ENCODE measurements around the gene PPL. TPM values are rescaled to one million over a fixed set of nuclear protein-coding genes. Genes with fewer than 3 reads are reported as not detected.
"Not testable (repeated sequence)": the region's sequence is repeated elsewhere in the genome, so short reads cannot be mapped to it uniquely, and the experiment has no call there.

PPL gene
- total and polyA plus RNA-seq, 2 of the 13 experiments (the other 11 are each of a cell fraction or from before 2014, with no cell fraction given) = 5.7 to 6.6 TPM

DNA sequence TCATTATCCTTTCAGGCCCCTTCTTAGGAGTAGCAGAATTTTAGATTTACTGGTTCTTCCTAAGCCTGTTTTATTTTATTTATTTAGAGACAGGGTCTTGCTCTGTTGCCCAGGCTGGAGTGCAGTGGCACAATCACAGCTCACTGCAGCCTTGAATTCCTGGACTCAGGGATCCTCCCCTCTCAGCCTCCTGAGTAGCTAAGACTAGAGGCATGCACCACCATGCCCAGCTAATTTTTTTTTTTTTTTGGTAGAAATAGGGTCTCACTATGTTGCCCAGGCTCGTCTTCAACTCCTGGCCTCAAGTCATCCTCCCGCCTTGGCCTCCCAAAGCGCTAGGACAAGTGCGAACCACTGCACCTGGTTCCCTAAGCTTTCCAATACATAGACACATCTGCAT is 7.3 kb downstream of the PPL start:
- H3K4me3 ChIP-seq (replicated peaks in 1 of 3; ENCODE audit: insufficient read depth in 1 of 3, low read depth in 2 of 3, low read length in 3 of 3); H3K9me3 ChIP-seq (ENCODE audit: low read length); intact Hi-C loops (cut with micrococcal nuclease; ENCODE audit: unreplicated experiment); H3K9ac ChIP-seq (ENCODE audit: insufficient read depth, low read depth, low read length); FAIRE-seq; H3K4me2 ChIP-seq (ENCODE audit: low read depth, low read length); H3K36me3 ChIP-seq (replicated peaks in 1 of 2; ENCODE audit: control insufficient read depth in 1 of 2, insufficient read depth in 2 of 2, low read length in 2 of 2); ATAC-seq; DNase-seq (ENCODE audit: low spot score); BruUV-seq (replicated peaks); H3K27me3 ChIP-seq (ENCODE audit: control insufficient read depth in 1 of 2, insufficient read depth in 2 of 2, low read length in 2 of 2); H2AFZ ChIP-seq (ENCODE audit: low read length); H4K20me1 ChIP-seq (ENCODE audit: insufficient read depth, low read length); H3K27ac ChIP-seq (ENCODE audit: extremely low read length, insufficient read depth, low read length); in situ Hi-C loops (cut with HindIII; ENCODE audit: extremely low pct_ligation_motif_present, low pct_unique_long_range_greater_than_20kb); H3K79me2 ChIP-seq (ENCODE audit: insufficient read depth, low read length); CTCF ChIA-PET (ENCODE audit: low intra/inter-chr PET ratio, low total read pairs): not testable (repeated sequence)
- H3K4me1 ChIP-seq (ENCODE audit: insufficient read depth, low read length) = peaks cover 15% of the 10 kb centered on the region
- TF ChIP-seq ZNF121 (CRISPR knock-in tag; IDR thresholded peaks at IDR 0.05) (peak; percentile 71), ZNF770 (CRISPR knock-in tag; IDR thresholded peaks at IDR 0.05) (peak; percentile 43; the same call in 1 of the 2 replicates)
- 99% methylated on average over 4 of the region's 4 CpGs for WGBS (ENCODE audit: low lambda C conversion rate)
- POLR2A ChIA-PET = interaction anchor here (1.6 kb wide), 1 partner anchor 14 kb away, joined by 4 read pairs; no protein-coding TSS in a partner anchor

DNA sequence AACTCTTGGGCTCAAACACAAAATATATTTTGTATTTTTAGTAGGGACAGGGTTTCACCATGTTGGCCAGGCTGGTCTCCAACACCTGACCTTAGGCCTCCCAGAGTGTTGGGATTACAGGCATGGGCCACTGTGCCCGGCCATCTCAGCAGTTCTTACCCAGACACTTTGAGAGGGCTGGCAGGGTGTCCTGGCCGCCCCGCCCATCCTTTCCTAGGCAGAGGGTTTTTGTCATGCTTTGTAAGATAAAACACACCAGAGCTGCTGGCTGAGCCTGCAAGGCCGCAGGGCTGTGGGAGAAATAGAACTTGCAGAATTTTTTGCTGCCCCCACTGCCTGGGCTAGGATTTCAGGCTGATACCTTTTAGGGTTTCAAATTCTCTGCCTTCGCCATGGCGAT is 8.7 kb downstream of the PPL start:
- FAIRE-seq = no peak
- in situ Hi-C loops (cut with HindIII; ENCODE audit: extremely low pct_ligation_motif_present, low pct_unique_long_range_greater_than_20kb) = no loop called here

More for the DNA sequence above, 8.7 kb downstream of the PPL start:
- Histone ChIP-seq H3K4me2 (ENCODE audit: low read depth, low read length) (no peak overlapping the region), H3K27me3 (ENCODE audit: control insufficient read depth in 1 of 2, insufficient read depth in 2 of 2, low read length in 2 of 2) (no peaks in the 10 kb centered on the region), H3K79me2 (ENCODE audit: insufficient read depth, low read length) (no peaks in the 10 kb centered on the region), H3K9ac (ENCODE audit: insufficient read depth, low read depth, low read length) (no peak overlapping the region), H4K20me1 (ENCODE audit: insufficient read depth, low read length) (no peaks in the 10 kb centered on the region), H3K36me3 (replicated peaks in 1 of 2; ENCODE audit: control insufficient read depth in 1 of 2, insufficient read depth in 2 of 2, low read length in 2 of 2) (peaks cover 0 to 1% of the 10 kb centered on the region in 2 experiments; a peak in 2 of 5 replicates), H3K9me3 (ENCODE audit: low read length) (peaks cover 6% of the 10 kb centered on the region; the same call in 1 of the 2 replicates), H2AFZ (ENCODE audit: low read length) (no peak overlapping the region), H3K4me1 (ENCODE audit: insufficient read depth, low read length) (peaks cover 19% of the 10 kb centered on the region), H3K27ac (ENCODE audit: extremely low read length, insufficient read depth, low read length) (no peak overlapping the region), H3K4me3 (replicated peaks in 1 of 3; ENCODE audit: insufficient read depth in 1 of 3, low read depth in 2 of 3, low read length in 3 of 3) (no peak overlapping the region)
- ATAC-seq (no peak), DNase-seq (ENCODE audit: low spot score) (no peak)
- ChIA-PET POLR2A (no interaction called here), CTCF (ENCODE audit: low intra/inter-chr PET ratio, low total read pairs) (no interaction called here)
- 98% methylated on average over 6 of the region's 6 CpGs for WGBS (ENCODE audit: low lambda C conversion rate)
- intact Hi-C loops (cut with micrococcal nuclease; ENCODE audit: unreplicated experiment) = no loop called here
- TF ChIP-seq ASH2L (IDR thresholded peaks at IDR 0.05; ENCODE audit: insufficient read length, low read depth, low read length) = no peak
- no peak for TF ChIP-seq CENPX (CRISPR knock-in tag; IDR thresholded peaks at IDR 0.05)
- TF ChIP-seq, protein P1, sequence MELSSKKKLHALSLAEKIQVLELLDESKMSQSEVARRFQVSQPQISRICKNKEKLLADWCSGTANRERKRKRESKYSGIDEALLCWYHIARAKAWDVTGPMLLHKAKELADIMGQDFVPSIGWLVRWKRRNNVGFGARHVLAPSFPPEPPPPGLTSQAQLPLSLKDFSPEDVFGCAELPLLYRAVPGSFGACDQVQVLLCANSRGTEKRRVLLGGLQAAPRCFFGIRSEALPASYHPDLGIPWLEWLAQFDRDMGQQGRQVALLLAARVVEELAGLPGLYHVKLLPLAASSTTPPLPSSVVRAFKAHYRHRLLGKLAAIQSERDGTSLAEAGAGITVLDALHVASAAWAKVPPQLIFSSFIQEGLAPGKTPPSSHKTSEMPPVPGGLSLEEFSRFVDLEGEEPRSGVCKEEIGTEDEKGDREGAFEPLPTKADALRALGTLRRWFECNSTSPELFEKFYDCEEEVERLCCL (CRISPR knock-in tag; IDR thresholded peaks at IDR 0.05; ENCODE audit: borderline replicate concordance) = no peak
- no peak for TF ChIP-seq ZNF251 (CRISPR knock-in tag; IDR thresholded peaks at IDR 0.05)
- no peak for TF ChIP-seq THAP11 (CRISPR knock-in tag; IDR thresholded peaks at IDR 0.05)
- TF ChIP-seq CENPBD1 (CRISPR knock-in tag; IDR thresholded peaks at IDR 0.05; ENCODE audit: borderline replicate concordance, low read depth) = no peak
- no peak for TF ChIP-seq SAP130 (CRISPR knock-in tag; IDR thresholded peaks at IDR 0.05; ENCODE audit: low read depth)
- no peak for TF ChIP-seq ZZZ3 (CRISPR knock-in tag; IDR thresholded peaks at IDR 0.05; ENCODE audit: borderline replicate concordance)
- TF ChIP-seq MATR3 (CRISPR knock-in tag; IDR thresholded peaks at IDR 0.05) = no peak
- TF ChIP-seq ZSCAN29 (CRISPR knock-in tag; conservative IDR thresholded peaks at IDR 0.05) = no peak
- no peak for TF ChIP-seq ZNF44 (CRISPR knock-in tag; IDR thresholded peaks at IDR 0.05)
- TF ChIP-seq ZNF557 (CRISPR knock-in tag; IDR thresholded peaks at IDR 0.05) = no peak
- no TSS peak for BruUV-seq (replicated peaks)

Data from HepG2 (cell line).